Measurements from ENCODE around the gene NPM1.

The NPM1 gene

GRCh38 chr5:171438738-171439137 lies 51.1 kb downstream of the NPM1 start:
- ChIA-PET CTCF (interaction anchor here (0.5 kb wide), 1 partner anchor 1260 kb away, joined by 5 read pairs; no protein-coding TSS in a partner anchor), POLR2A (no interaction called here)
- H3K4me3 ChIP-seq (ENCODE audit: low read depth, low read length), result no peak overlapping the region
- no peak overlapping the region for H3K27ac ChIP-seq (ENCODE audit: extremely low read depth, low read depth, low read length)
- H3K36me3 ChIP-seq (ENCODE audit: control insufficient read depth in 2 of 2, insufficient read depth in 1 of 2, low read length in 2 of 2), result no peaks in the 10 kb centered on the region
- no peaks in the 10 kb centered on the region for H3K4me1 ChIP-seq (ENCODE audit: control insufficient read depth, insufficient read depth, low read length)
- H3K9me3 ChIP-seq (ENCODE audit: control insufficient read depth, insufficient read depth, low read depth, low read length), result no peaks in the 10 kb centered on the region
- TF ChIP-seq PRDM10 (tag by site-specific recombination; IDR thresholded peaks at IDR 0.05) (peak; percentile 55; the same call in 1 of the 2 replicates), ZIC2 (tag by site-specific recombination; IDR thresholded peaks at IDR 0.05) (peak; percentile 62), GLIS1 (tag by site-specific recombination; IDR thresholded peaks at IDR 0.05) (peak; percentile 55), ZNF76 (tag by site-specific recombination; IDR thresholded peaks at IDR 0.05; ENCODE audit: borderline replicate concordance, low read depth) (no peak), ZFP37 (tag by site-specific recombination; IDR thresholded peaks at IDR 0.05) (no peak)

- TF ChIP-seq KLF1 (tag by site-specific recombination; IDR thresholded peaks at IDR 0.05) (no peak), ZBTB17 (tag by site-specific recombination; IDR thresholded peaks at IDR 0.05) (0 out of 2 replicates have a peak, but pooled peaks have one; percentile 14), ZBTB11 (tag by site-specific recombination; conservative IDR thresholded peaks at IDR 0.05; ENCODE audit: low read depth) (no peak), SCRT1 (tag by site-specific recombination; IDR thresholded peaks at IDR 0.05; ENCODE audit: borderline replicate concordance) (0 out of 2 replicates have a peak, but pooled peaks have one; percentile 32), ZFP3 (tag by site-specific recombination; IDR thresholded peaks at IDR 0.05; ENCODE audit: low read depth) (no peak), ZEB2 (tag by site-specific recombination; IDR thresholded peaks at IDR 0.05) (no peak), HOXC10 (CRISPR knock-in tag; IDR thresholded peaks at IDR 0.05) (no peak), ZNF423 (tag by site-specific recombination; IDR thresholded peaks at IDR 0.05) (no peak), SCRT2 (tag by site-specific recombination; IDR thresholded peaks at IDR 0.05) (peak; percentile 71), ZNF518A (tag by site-specific recombination; conservative IDR thresholded peaks at IDR 0.05; ENCODE audit: low read depth) (no peak), ZNF548 (tag by site-specific recombination; IDR thresholded peaks at IDR 0.05) (no peak), ZNF791 (tag by site-specific recombination; IDR thresholded peaks at IDR 0.05) (no peak), HOXD13 (CRISPR knock-in tag; IDR thresholded peaks at IDR 0.05; ENCODE audit: borderline replicate concordance) (no peak), PRDM1 (tag by site-specific recombination; IDR thresholded peaks at IDR 0.05) (no peak), ZNF777 (tag by site-specific recombination; IDR thresholded peaks at IDR 0.05; ENCODE audit: borderline replicate concordance) (no peak), ZNF600 (tag by site-specific recombination; IDR thresholded peaks at IDR 0.05) (no peak), ZNF837 (tag by site-specific recombination; IDR thresholded peaks at IDR 0.05) (no peak), TRIM28 (IDR thresholded peaks at IDR 0.05; ENCODE audit: borderline replicate concordance, low read length) (no peak)
- CTCF ChIA-PET, result interaction anchor here (0.6 kb wide), 1 partner anchor 23 kb away, joined by 4 read pairs; no protein-coding TSS in a partner anchor
- Histone ChIP-seq H3K9me3 (ENCODE audit: control insufficient read depth, insufficient read depth, low read depth, low read length) (no peaks in the 10 kb centered on the region), H3K4me1 (ENCODE audit: control insufficient read depth, insufficient read depth, low read length) (no peaks in the 10 kb centered on the region), H3K36me3 (ENCODE audit: control insufficient read depth in 2 of 2, insufficient read depth in 1 of 2, low read length in 2 of 2) (no peaks in the 10 kb centered on the region), H3K4me3 (ENCODE audit: low read depth, low read length) (no peak overlapping the region), H3K27ac (ENCODE audit: extremely low read depth, low read depth, low read length) (no peak overlapping the region)
- POLR2A ChIA-PET, result no interaction called here
Measured at GRCh38 chr5:171441246-171441791, 53.7 kb downstream of the NPM1 start.
